Measurements from ENCODE around the gene ABHD1.
"Not testable (repeated sequence)": the region's sequence is repeated elsewhere in the genome, so short reads cannot be mapped to it uniquely, and the experiment has no call there.

The ABHD1 gene

GRCh38 chr2:27174638-27175037, 51.0 kb downstream of the ABHD1 start:
- no peak for DNase-seq

GRCh38 chr2:27175330-27175729, 51.7 kb downstream of the ABHD1 start:
- no peak for DNase-seq

- DNase-seq: not testable (repeated sequence)
Measured at GRCh38 chr2:27175781-27176180, 52.2 kb downstream of the ABHD1 start.

GRCh38 chr2:27177441-27178351, 54.1 kb downstream of the ABHD1 start:
- DNase-seq: no peak

- DNase-seq: no peak
Measured at GRCh38 chr2:27178469-27178868, 54.9 kb downstream of the ABHD1 start.

GRCh38 chr2:27179344-27180000, 55.9 kb downstream of the ABHD1 start:
- DNase-seq: no peak
